Neural progenitor cell (in vitro differentiated cells): ENCODE measurements around the gene XPC. TPM values are rescaled to one million over a fixed set of nuclear protein-coding genes. Genes with fewer than 3 reads are reported as not detected.

ENCODE experiments used
- DNase-seq: peaks from one replicate; pipeline ENCODE4 v3.0.0-alpha.2; 2016; ENCODE audit warnings: low spot score
- H2AFZ ChIP-seq: fragments of 200-600 bp; sonication (generic); replicated peaks from 2 replicates; pipeline ENCODE4 v1.6.1; 2016; ENCODE audit warnings: antibody characterized with exemption
- H3F3A ChIP-seq: fragments of 200-600 bp; sonication (generic); 2 replicates; pipeline ENCODE4 v1.6.1; 2016; ENCODE audit warnings: antibody characterized with exemption, low read depth
- H3K27ac ChIP-seq: fragments of 200-600 bp; sonication (generic); 2 replicates; pipeline ENCODE4 v1.5.1; 2016; ENCODE audit warnings: mild to moderate bottlenecking
- H3K27me3 ChIP-seq: fragments of 200-600 bp; sonication (generic); 2 replicates; pipeline ENCODE4 v1.6.1; 2016; ENCODE audit warnings: mild to moderate bottlenecking, moderate library complexity
- H3K36me3 ChIP-seq: fragments of 200-600 bp; sonication (generic); 2 replicates; pipeline ENCODE4 v1.5.1; 2016
- H3K4me1 ChIP-seq: fragments of 200-600 bp; sonication (generic); 2 replicates; pipeline ENCODE4 v1.6.1; 2016; ENCODE audit warnings: mixed run types
- H3K4me2 ChIP-seq: fragments of 200-600 bp; sonication (generic); 2 replicates; pipeline ENCODE4 v1.6.1; 2016
- H3K4me3 ChIP-seq: fragments of 200-600 bp; sonication (generic); 2 replicates; pipeline ENCODE4 v1.5.1; 2016
- H3K79me2 ChIP-seq: fragments of 200-600 bp; sonication (generic); 2 replicates; pipeline ENCODE4 v1.6.1; 2016; ENCODE audit warnings: low read depth
- H3K9ac ChIP-seq: fragments of 200-600 bp; sonication (generic); 2 replicates; pipeline ENCODE4 v1.6.1; 2016
- H3K9me3 ChIP-seq: fragments of 200-600 bp; sonication (generic); 2 replicates; pipeline ENCODE4 v1.5.1; 2016; ENCODE audit warnings: low read depth
- H4K20me1 ChIP-seq: fragments of 200-600 bp; sonication (generic); 2 replicates; pipeline ENCODE4 v1.6.1; 2016; ENCODE audit warnings: low read depth
- H3K27ac Mint-ChIP-seq: 3 replicates; pipeline ENCODE4 v1.8.0; 2021; ENCODE audit warnings: mixed read lengths
- H3K27me3 Mint-ChIP-seq: 2 replicates; pipeline ENCODE4 v1.8.0; 2022; ENCODE audit warnings: low read depth, mild to moderate bottlenecking, inconsistent platforms, moderate library complexity, mixed read lengths; ENCODE audit not compliant: insufficient read depth
- H3K36me3 Mint-ChIP-seq: 3 replicates; pipeline ENCODE4 v1.8.0; 2021; ENCODE audit warnings: mixed read lengths
- H3K4me1 Mint-ChIP-seq: 3 replicates; pipeline ENCODE4 v1.8.0; 2021; ENCODE audit warnings: mixed read lengths
- H3K4me3 Mint-ChIP-seq: 3 replicates; pipeline ENCODE4 v1.8.0; 2021; ENCODE audit warnings: mild to moderate bottlenecking, moderate library complexity, mixed read lengths
- H3K9me3 Mint-ChIP-seq: 3 replicates; pipeline ENCODE4 v1.8.0; 2020; ENCODE audit warnings: mixed read lengths
- EZH2 ChIP-seq: fragments of 200-600 bp; sonication (generic); IDR thresholded peaks from 2 replicates; pipeline ENCODE4 v1.6.1; 2017; ENCODE audit warnings: antibody characterized with exemption, mild to moderate bottlenecking, moderate library complexity
- EZH2phosphoT487 ChIP-seq: fragments of 200-600 bp; sonication (generic); IDR thresholded peaks from 2 replicates; pipeline ENCODE4 v1.6.1; 2017; ENCODE audit warnings: antibody characterized with exemption
- total RNA-seq: library from RNA; depleted of rRNA; stranded (reverse); fragments of >200 nt; gene quantifications from 2 replicates; pipeline ENCODE4 v1.2.3, GENCODE V29; 2015; ENCODE audit warnings: low replicate concordance
- TF ChIP-seq, protein P1 (sequence below): fragments of 200-600 bp; sonication (generic); IDR thresholded peaks from 2 replicates; pipeline ENCODE4 v1.5.1; 2017; ENCODE audit warnings: antibody characterized with exemption, mild to moderate bottlenecking

The XPC gene
- total RNA-seq, 1 donor from 2014 or later = 44.1 TPM

DNA sequence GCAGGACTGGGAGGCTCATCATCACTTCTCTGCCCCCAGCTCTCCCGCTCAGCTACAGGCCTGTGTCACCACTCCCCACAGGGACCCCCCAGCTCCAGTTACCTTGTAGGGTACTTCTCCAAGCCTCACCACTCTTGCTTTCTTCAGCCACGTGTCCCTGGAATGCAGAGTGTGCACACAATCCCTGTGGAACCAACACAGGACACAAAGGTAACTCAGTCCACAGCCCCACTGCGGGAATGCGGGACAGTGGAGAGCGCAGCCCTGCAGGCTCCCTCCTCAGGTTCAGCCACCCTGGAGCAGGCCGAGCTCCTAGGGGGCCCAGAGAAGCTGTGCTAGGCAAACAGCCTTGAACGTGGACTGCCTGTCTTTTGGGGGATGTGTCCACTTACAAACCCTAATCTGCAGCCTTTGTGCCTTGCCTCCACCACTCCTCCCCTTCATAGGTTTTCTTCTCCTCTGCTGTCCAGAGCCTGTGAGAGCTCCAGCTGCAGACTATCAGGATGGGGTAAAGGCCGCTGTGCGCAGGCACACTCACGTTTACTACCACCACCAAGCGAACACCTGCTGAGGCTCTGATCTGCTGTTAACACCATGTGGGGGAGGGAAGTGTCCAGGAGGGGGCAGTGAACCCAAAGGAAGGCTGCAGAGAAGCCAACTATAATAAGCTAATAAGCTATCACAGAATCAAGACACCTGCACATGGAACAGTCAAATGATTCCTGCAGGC lies 26.0 kb downstream of the XPC start:
- H3K27me3 Mint-ChIP-seq = peaks cover 4% of the 10 kb centered on the region
- Histone ChIP-seq H3K79me2 (no peaks in the 10 kb centered on the region), H3K27ac (no peak overlapping the region), H3K36me3 (no peaks in the 10 kb centered on the region), H3F3A (no peaks in the 10 kb centered on the region), H3K4me2 (no peak overlapping the region), H3K4me3 (no peak overlapping the region), H3K27me3 (no peaks in the 10 kb centered on the region), H4K20me1 (peaks cover 4% of the 10 kb centered on the region), H3K9ac (no peak overlapping the region), H2AFZ (no peak overlapping the region), H3K4me1 (no peaks in the 10 kb centered on the region), H3K9me3 (no peaks in the 10 kb centered on the region)
- peak; percentile 15 for DNase-seq
- H3K4me3 Mint-ChIP-seq = no peak overlapping the region
- no peaks in the 10 kb centered on the region for H3K4me1 Mint-ChIP-seq
- no peaks in the 10 kb centered on the region for H3K9me3 Mint-ChIP-seq
- H3K27ac Mint-ChIP-seq = no peak overlapping the region
- TF ChIP-seq EZH2 (no peak), EZH2phosphoT487 (no peak)
- TF ChIP-seq, protein P1, sequence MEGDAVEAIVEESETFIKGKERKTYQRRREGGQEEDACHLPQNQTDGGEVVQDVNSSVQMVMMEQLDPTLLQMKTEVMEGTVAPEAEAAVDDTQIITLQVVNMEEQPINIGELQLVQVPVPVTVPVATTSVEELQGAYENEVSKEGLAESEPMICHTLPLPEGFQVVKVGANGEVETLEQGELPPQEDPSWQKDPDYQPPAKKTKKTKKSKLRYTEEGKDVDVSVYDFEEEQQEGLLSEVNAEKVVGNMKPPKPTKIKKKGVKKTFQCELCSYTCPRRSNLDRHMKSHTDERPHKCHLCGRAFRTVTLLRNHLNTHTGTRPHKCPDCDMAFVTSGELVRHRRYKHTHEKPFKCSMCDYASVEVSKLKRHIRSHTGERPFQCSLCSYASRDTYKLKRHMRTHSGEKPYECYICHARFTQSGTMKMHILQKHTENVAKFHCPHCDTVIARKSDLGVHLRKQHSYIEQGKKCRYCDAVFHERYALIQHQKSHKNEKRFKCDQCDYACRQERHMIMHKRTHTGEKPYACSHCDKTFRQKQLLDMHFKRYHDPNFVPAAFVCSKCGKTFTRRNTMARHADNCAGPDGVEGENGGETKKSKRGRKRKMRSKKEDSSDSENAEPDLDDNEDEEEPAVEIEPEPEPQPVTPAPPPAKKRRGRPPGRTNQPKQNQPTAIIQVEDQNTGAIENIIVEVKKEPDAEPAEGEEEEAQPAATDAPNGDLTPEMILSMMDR = peak; percentile 25
- peaks cover 31% of the 10 kb centered on the region for H3K36me3 Mint-ChIP-seq

DNA sequence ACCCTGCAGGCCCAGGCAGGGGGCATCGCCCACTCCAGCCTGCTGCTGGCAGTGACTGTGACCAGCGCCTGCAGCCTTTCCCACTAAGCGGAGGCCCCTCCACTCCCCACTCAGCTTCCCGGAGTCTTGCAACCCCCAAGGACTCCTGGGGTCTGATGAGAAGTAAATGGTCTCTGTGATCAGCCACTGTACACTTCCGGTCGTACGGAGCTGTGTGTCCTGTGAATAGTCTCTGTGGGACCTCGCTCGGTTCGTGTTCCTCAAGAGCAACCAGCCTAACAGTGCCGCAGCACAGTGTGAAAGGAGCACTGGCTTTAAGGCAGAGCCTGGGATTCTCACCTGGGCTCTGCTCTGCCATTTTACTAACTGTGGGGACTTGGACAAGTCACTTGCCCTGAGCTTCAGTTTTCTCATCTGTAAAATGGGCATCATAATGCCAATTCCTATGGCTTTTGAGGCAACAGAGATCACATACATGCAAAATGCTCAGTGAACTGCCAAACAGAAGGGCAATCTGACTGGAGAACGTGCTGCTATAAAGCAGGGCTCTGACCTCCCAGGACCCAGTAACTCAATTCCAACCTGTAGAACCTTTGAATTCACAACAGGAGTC lies 26.8 kb downstream of the XPC start:
- no peak for TF ChIP-seq EZH2
- TF ChIP-seq, protein P1 = no peak
- no peak for TF ChIP-seq EZH2phosphoT487
- peaks cover 4% of the 10 kb centered on the region for H3K27me3 Mint-ChIP-seq
- Histone ChIP-seq H3K4me3 (no peak overlapping the region), H3K27ac (no peak overlapping the region), H3K4me2 (no peak overlapping the region), H3K9ac (no peak overlapping the region), H4K20me1 (peaks cover 4% of the 10 kb centered on the region), H3K79me2 (no peaks in the 10 kb centered on the region), H3K4me1 (no peaks in the 10 kb centered on the region), H3F3A (no peaks in the 10 kb centered on the region), H3K27me3 (no peaks in the 10 kb centered on the region), H3K36me3 (no peaks in the 10 kb centered on the region), H2AFZ (no peak overlapping the region), H3K9me3 (no peaks in the 10 kb centered on the region)
- no peak for DNase-seq
- H3K27ac Mint-ChIP-seq = no peak overlapping the region
- H3K4me3 Mint-ChIP-seq = no peak overlapping the region
- H3K9me3 Mint-ChIP-seq = no peaks in the 10 kb centered on the region
- peaks cover 31% of the 10 kb centered on the region for H3K36me3 Mint-ChIP-seq
- no peaks in the 10 kb centered on the region for H3K4me1 Mint-ChIP-seq

DNA sequence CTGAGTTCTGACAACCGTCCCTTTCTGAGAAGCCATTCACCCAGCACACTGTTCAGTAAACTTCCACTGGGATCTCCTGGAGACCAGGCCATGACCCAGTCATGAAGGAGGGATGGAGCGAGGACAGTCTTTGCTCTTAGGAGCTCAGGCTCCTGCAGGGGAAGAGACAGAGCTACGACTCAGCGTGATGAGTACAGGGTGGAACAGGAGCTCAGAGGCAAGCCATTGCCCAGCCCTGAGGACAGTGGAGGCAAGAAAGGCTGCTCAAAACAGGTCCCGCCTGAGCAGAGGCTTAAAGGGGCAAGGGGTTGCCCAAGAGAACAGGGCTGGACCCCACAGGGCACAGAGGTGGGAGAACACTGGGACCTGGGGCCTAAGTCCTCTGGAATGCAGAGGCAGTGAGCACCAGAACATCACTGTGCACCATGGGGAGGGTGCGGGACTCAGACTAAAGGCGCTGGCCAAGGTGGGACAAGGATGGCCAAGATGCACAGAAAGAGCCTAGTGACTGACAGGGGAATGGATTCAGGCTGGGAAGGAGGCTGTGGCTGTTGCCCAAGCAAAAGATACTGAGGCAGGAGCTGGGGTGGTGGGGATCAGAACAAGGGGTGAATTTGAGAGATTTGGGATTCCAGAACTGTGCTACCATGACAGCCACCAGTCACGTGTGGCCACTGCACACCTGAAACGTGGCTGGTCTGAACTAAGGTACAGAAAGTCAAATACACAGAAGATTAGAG lies 27.7 kb downstream of the XPC start:
- no peaks in the 10 kb centered on the region for H3K27me3 ChIP-seq

More for the DNA sequence above, 27.7 kb downstream of the XPC start:
- DNase-seq = no peak
- Mint-ChIP-seq H3K4me1 (peaks cover 2% of the 10 kb centered on the region), H3K27ac (peak overlapping the region; percentile 86), H3K4me3 (no peak overlapping the region), H3K27me3 (peaks cover 4% of the 10 kb centered on the region), H3K36me3 (peaks cover 27% of the 10 kb centered on the region), H3K9me3 (no peaks in the 10 kb centered on the region)
- H3F3A ChIP-seq = no peaks in the 10 kb centered on the region
- H2AFZ ChIP-seq = no peak overlapping the region
- no peak overlapping the region for H3K9ac ChIP-seq
- no peak overlapping the region for H3K4me3 ChIP-seq
- H3K36me3 ChIP-seq = no peaks in the 10 kb centered on the region
- H4K20me1 ChIP-seq = peaks cover 4% of the 10 kb centered on the region
- no peaks in the 10 kb centered on the region for H3K9me3 ChIP-seq
- no peaks in the 10 kb centered on the region for H3K79me2 ChIP-seq
- TF ChIP-seq EZH2phosphoT487 = no peak
- TF ChIP-seq, protein P1 = no peak
- no peak for TF ChIP-seq EZH2
- no peak overlapping the region for H3K4me2 ChIP-seq
- H3K27ac ChIP-seq = no peak overlapping the region
- H3K4me1 ChIP-seq = no peaks in the 10 kb centered on the region
